ENCODE results near the gene SELENOV.
"Not testable (repeated sequence)": the region's sequence is repeated elsewhere in the genome, so short reads cannot be mapped to it uniquely, and the experiment has no call there.

SELENOV gene, protein sequence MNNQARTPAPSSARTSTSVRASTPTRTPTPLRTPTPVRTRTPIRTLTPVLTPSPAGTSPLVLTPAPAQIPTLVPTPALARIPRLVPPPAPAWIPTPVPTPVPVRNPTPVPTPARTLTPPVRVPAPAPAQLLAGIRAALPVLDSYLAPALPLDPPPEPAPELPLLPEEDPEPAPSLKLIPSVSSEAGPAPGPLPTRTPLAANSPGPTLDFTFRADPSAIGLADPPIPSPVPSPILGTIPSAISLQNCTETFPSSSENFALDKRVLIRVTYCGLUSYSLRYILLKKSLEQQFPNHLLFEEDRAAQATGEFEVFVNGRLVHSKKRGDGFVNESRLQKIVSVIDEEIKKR

GRCh38 chr19:39514840-39515550 is at the start of gene SELENOV:
Gene SELENOV (plus strand): TSS chr19:39515139. CDS start chr19:39515213, 74 bp downstream.
- no peak for DNase-seq

DNA sequence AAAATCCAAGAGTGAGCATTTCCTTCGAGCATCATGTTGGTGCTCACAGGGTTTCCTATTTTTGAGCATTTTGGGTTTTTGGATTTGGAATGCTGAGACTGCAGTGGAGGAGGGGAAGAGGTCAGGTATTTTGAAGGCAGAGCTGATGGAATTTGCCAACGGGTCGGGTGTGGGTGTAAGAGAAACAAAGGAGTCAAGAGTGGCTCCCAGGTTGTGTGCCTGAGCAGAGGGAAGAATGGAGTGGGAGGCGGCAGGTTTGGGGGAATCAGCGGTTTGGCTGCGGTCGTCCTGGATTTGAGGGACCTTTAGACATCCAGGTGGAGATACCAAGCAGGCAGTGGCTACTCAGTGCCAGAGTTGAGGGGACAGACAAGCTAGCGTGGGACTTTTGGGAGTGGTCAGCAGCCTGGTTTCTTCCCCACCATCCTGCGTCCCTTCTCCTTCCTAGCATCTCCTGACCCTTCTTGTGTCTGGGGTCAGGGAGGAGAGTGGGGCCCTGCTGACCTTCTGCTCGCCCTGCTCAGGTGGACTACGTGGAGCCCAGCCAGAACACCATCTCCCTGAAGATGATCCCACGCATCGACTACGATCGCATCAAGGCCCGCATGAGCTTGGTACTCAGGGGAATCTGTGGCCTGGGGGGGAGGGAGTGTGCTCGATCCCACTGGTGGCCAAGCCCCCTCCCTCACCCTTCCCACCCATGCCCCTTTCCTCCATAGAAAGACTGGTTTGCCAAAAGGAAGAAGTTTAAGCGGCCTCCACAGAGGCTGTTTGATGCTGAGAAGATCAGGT is 48.8 kb upstream of the SELENOV start:
- DNase-seq, result no peak

- no peak for DNase-seq
These were observed 47.0 kb upstream of the SELENOV start for GRCh38 chr19:39467941-39468340.

DNA sequence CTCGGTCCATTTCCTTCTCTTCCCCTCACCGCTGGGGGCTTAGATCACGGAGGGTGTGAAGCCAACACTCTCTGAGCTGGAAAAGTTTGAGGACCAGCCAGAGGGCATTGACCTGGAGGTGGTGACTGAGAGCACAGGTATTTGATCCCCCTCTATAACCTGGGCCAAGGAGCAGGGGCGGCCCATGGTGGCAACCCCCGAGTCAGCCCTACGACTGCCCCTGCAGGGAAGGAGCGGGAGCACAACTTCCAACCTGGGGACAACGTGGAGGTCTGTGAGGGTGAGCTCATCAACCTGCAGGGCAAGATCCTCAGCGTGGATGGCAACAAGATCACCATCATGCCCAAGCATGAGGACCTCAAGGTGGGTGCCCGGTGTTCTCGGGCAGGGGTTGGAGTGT is 45.9 kb upstream of the SELENOV start:
- no peak for DNase-seq

DNA sequence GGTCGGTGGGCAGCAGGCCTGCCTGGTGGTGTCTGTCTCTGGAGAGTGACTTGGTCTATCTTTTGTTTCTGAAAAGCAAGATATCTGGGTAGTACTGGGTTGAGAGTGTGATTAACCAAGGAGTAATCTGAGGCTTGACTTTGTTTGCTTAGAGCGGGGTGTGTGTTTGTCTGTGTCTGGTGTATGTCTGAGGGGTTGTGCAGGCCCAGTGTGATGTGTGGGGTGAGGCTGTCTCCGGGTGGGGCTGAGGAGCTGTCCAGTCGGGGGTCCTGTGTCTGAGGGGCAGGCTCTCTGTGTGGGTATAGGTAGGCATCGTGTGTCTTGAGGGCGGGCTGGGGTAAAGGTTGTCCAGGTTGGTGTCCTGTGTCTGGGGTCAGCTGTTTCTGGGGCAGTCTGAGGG is 45.4 kb upstream of the SELENOV start:
- no peak for DNase-seq

- no peak for DNase-seq
These were observed 44.1 kb upstream of the SELENOV start for GRCh38 chr19:39470724-39471339.

GRCh38 chr19:39471756-39472536 is 43.0 kb upstream of the SELENOV start:
- DNase-seq, result no peak

DNA sequence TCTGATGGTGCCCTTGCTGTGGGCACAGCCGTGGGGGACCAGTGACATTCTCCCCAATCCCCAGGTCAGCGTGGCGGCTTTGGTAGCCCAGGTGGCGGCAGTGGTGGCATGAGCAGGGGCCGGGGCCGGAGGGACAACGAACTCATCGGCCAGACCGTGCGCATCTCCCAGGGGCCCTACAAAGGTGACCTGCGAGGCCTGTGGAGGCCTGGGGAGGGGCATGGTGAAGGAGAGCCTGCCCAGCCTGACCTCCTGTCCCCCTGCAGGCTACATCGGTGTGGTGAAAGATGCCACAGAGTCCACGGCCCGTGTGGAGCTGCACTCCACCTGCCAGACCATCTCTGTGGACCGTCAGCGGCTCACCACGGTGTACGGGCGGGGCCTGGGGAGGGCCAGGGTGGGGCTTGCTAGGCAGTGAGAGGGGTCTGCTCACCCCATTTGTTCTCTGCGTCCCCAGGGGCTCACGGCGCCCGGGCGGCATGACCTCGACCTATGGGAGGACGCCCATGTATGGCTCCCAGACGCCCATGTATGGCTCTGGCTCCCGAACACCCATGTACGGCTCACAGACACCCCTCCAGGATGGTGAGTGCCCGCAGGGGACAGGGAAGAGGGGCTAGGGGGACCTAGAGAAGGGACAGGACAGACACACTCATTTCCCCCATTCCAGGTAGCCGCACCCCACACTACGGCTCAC is 42.0 kb upstream of the SELENOV start:
- DNase-seq, result no peak

DNA sequence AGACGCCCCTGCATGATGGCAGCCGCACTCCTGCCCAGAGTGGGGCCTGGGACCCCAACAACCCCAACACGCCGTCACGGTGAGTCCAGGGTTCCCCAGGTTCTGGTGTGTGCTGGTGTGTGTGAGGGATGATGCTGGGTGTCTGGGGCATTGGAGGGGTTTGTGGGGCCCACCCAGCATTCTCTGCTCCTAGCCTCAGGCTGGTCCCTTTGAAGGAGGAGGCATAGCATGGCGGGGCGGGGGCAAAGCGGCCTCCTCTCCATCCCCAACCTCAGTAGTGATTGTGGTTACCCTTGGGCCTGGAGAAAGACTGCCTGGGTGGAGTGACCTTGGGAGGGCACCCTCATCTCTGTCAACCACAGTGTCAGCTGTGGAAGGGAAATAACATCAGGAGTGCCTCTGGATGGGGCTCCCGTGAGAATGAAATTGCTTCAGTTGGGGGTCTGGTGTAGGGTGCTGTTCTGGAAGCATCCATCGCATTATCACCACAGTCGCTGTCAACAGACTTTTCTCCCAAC is 41.4 kb upstream of the SELENOV start:
- DNase-seq, result no peak

DNA sequence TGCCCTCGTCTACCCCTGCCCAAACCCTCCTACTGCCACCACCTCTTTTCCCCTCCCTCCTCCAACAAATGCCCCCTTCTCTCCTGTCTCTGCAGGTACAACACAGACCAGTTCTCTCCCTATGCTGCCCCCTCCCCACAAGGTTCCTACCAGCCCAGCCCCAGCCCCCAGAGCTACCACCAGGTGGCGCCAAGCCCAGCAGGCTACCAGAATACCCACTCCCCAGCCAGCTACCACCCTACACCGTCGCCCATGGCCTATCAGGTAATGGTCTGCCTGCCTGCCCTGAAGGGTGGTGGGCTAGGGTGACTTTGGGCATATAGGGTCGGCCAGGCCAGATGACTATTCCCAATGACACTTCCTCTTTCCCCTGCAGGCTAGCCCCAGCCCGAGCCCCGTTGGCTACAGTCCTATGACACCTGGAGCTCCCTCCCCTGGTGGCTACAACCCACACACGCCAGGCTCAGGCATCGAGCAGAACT is 40.8 kb upstream of the SELENOV start:
- no peak for DNase-seq

DNA sequence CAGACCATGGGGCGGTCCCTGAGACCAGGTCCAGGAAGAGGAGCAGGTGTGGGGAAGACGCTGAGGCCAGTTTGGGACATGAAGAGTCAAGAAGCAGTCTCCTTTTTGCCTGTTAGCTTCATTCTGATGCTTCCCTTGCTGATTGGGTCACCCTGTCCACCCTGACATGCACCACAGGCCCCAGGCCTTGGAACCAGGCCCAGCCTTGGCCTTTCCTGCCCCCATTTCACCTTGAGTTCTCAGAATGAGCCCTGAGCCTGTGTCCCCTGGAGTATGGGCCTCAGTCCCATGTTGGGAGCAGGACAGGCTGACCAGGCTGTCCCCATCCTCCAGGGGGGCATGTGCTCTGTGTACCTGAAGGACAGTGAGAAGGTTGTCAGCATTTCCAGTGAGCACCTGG is 39.2 kb upstream of the SELENOV start:
- DNase-seq, result no peak

- DNase-seq, result not testable (repeated sequence)
These were observed 35.6 kb upstream of the SELENOV start for GRCh38 chr19:39479319-39479801.

GRCh38 chr19:39479916-39480315 is 35.0 kb upstream of the SELENOV start:
- DNase-seq, result no peak

DNA sequence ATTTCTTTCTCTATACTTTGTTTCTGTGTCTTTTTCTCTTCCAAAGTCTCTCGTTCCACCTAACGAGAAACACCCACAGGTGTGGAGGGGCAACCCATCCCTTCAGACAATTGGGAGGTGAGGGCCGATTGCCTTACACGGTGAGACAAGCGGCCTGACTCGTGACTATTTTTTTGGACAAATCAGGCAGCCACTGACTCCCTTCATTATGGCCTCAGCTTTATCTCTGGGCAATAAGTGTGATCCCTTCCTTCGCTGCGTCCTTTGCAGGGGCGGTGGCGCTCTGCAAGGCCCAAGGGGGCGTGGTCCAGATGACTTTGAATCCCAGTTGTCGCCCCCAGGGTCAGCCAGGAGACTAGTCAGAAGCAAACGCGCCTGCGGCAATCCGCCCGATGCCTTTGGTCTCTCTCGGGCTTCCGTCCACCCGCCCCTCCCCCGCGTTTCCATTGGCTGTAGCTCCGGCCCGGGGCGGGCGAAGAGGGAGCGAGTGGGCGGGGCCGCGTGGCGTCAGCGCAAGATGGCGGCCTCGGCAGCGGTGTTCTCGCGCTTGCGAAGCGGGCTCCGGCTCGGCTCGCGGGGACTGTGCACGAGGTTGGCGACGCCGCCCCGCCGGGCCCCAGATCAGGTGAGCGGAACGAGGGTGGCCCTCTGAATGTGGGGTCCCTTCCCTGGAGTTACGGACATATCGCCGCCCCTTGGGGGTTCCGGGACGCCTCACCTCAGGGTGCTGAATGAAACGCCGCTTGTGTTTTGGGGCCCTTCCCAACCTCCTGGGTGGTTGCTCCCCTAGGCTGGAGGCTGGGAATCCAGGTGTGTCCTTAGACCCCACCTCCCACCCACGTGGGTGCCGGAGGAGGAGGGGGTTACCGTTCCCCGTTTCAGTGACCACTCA is 34.4 kb upstream of the SELENOV start, which contains the start of gene TIMM50:
TSS of gene TIMM50 (plus strand) at position 502 of the 892 bp plus-strand sequence. CDS start at position 518, 16 bp downstream.
- peak; percentile 58 for DNase-seq

DNA sequence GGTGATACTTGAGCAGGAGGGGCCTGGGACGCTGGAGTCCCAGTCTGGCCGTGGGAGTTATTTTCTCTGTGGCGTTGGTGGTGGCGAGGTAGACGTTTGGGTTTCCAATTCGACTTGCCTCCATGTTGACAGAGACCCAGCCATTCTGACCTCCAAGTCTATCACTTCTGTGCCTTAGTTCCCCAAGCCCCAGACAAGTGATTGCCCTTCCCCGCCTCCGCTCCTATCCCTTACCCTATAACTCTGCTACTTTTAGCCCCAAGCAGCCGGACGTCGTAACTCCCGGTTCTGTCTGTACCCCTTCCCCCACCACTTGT is 33.8 kb upstream of the SELENOV start:
- DNase-seq, result no peak

DNA sequence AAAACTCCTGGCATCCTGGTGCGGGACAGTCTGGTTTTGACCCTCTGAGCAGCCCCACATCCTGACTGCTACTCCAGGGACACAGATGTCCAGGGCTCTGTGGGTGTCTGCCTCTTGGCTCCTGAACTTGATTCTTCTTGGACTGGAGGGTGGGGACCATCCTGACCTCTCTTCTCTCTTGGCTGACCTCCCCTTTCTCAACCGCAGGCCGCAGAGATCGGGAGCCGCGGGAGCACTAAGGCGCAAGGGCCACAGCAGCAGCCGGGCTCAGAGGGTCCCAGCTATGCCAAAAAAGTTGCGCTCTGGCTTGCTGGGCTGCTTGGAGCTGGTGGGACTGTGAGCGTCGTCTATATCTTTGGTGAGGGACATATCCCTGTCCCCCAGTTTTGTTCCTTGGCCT is 33.3 kb upstream of the SELENOV start:
- no peak for DNase-seq

DNA sequence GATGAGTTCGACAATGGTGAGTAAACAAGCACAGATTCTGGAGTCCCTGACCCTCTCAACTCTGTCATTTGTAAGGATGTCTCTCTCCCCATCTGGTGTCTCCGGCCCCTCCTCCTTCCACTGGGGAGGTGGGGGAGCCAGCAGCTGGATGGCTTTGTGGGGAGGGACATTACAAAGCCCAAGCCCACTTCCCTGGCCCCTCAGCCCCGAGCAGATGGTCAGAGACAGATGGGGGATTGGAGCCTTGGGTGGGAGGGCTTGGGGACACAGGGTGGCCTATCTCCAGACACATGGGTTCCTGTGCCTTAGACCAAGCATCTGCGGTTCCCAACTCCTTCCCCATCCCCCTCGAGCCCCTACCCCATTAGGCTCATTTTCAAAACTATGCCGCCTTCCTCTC is 31.8 kb upstream of the SELENOV start:
- no peak for DNase-seq

GRCh38 chr19:39489756-39490155 is 25.2 kb upstream of the SELENOV start:
- DNase-seq, result no peak

- DNase-seq, result no peak
These were observed 22.7 kb upstream of the SELENOV start for GRCh38 chr19:39492225-39492624.

GRCh38 chr19:39492788-39493187 is 22.2 kb upstream of the SELENOV start:
- no peak for DNase-seq
